Left ventricle myocardium inferior (tissue), 1 donor: Measurements from ENCODE around the gene FAM3A. TPM values are rescaled to one million over a fixed set of nuclear protein-coding genes. Genes with fewer than 3 reads are reported as not detected.

Experiments
- DNase-seq: peaks from one replicate; pipeline ENCODE4 v3.0.0-alpha.2; 2020
- H3K27ac ChIP-seq: fragments of 200-600 bp; replicated peaks from 2 replicates; pipeline ENCODE4 v1.8.0; 2021
- H3K27me3 ChIP-seq: fragments of 200-600 bp; 2 replicates; pipeline ENCODE4 v1.8.0; 2021; ENCODE audit warnings: low read depth
- H3K36me3 ChIP-seq: fragments of 200-600 bp; 2 replicates; pipeline ENCODE4 v1.8.0; 2021
- H3K4me1 ChIP-seq: fragments of 200-600 bp; 2 replicates; pipeline ENCODE4 v1.8.0; 2021
- H3K4me3 ChIP-seq: fragments of 200-600 bp; 2 replicates; pipeline ENCODE4 v1.8.0; 2021; ENCODE audit warnings: mild to moderate bottlenecking, moderate library complexity
- H3K9me3 ChIP-seq: fragments of 200-600 bp; replicated peaks from 2 replicates; pipeline ENCODE4 v1.8.0; 2021
- intact Hi-C: fragments of 100-400 bp; cut with micrococcal nuclease; formaldehyde crosslinking; loops from one replicate; pipeline ENCODE4 v1.11.0; 2022
- total RNA-seq: library from RNA; stranded (reverse); fragmentation: NEBNext Ultra II Directional; extraction: Animal tissue kit (Norgen Biotek cat#: 25700); gene quantifications from one replicate; pipeline ENCODE4 v1.2.1, GENCODE V29; 2021
- TF ChIP-seq, protein P1 (sequence below): fragments of 200-600 bp; IDR thresholded peaks from 2 replicates; pipeline ENCODE4 v1.8.0; 2021; ENCODE audit warnings: antibody characterized with exemption, mild to moderate bottlenecking, borderline replicate concordance
- donor health status: DM: no; HTN: yes; CAD: no; lungs with severe emphysema.

Gene FAM3A
- total RNA-seq, 1 donor from 2014 or later, result 52.0 TPM

GRCh38 chrX:154515090-154515965 lies 704 bp downstream of the FAM3A start:
- DNase-seq, result no peak
- intact Hi-C loops, result no loop called here
- no peaks in the 10 kb centered on the region for H3K27me3 ChIP-seq
- H3K36me3 ChIP-seq, result no peaks in the 10 kb centered on the region
- peaks cover 22% of the 10 kb centered on the region for H3K4me1 ChIP-seq
- peak overlapping the region; percentile 94 for H3K27ac ChIP-seq
- TF ChIP-seq, protein P1, sequence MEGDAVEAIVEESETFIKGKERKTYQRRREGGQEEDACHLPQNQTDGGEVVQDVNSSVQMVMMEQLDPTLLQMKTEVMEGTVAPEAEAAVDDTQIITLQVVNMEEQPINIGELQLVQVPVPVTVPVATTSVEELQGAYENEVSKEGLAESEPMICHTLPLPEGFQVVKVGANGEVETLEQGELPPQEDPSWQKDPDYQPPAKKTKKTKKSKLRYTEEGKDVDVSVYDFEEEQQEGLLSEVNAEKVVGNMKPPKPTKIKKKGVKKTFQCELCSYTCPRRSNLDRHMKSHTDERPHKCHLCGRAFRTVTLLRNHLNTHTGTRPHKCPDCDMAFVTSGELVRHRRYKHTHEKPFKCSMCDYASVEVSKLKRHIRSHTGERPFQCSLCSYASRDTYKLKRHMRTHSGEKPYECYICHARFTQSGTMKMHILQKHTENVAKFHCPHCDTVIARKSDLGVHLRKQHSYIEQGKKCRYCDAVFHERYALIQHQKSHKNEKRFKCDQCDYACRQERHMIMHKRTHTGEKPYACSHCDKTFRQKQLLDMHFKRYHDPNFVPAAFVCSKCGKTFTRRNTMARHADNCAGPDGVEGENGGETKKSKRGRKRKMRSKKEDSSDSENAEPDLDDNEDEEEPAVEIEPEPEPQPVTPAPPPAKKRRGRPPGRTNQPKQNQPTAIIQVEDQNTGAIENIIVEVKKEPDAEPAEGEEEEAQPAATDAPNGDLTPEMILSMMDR, result no peak
- H3K9me3 ChIP-seq, result no peaks in the 10 kb centered on the region
- peak overlapping the region; percentile 78 for H3K4me3 ChIP-seq

DNA sequence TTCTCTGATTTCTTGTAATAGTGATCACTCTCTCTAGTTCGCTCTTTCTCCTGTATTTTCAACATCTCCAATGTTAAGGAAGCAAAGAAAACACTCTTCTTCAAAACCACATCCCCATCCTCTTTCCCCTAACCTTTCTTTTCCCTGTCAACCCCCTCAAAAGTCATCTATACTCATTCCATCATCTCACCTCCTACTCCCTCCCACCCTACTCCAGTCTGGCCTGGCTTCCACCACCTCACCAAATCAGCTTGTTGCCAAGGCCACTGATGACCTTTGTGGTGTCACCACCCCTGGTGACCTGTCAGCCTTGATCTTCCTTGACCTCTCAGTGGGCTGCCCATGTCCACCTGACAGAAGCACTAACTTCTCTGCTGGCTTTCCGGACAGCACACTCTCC lies 2.3 kb downstream of the FAM3A start:
- H3K4me1 ChIP-seq, result peaks cover 22% of the 10 kb centered on the region
- no peaks in the 10 kb centered on the region for H3K9me3 ChIP-seq
- peaks cover 6% of the 10 kb centered on the region for H3K36me3 ChIP-seq
- H3K27me3 ChIP-seq, result no peaks in the 10 kb centered on the region
- H3K4me3 ChIP-seq, result no peak overlapping the region
- no peak overlapping the region for H3K27ac ChIP-seq
- TF ChIP-seq, protein P1, result no peak
- intact Hi-C loops, result no loop called here
- no peak for DNase-seq

DNA sequence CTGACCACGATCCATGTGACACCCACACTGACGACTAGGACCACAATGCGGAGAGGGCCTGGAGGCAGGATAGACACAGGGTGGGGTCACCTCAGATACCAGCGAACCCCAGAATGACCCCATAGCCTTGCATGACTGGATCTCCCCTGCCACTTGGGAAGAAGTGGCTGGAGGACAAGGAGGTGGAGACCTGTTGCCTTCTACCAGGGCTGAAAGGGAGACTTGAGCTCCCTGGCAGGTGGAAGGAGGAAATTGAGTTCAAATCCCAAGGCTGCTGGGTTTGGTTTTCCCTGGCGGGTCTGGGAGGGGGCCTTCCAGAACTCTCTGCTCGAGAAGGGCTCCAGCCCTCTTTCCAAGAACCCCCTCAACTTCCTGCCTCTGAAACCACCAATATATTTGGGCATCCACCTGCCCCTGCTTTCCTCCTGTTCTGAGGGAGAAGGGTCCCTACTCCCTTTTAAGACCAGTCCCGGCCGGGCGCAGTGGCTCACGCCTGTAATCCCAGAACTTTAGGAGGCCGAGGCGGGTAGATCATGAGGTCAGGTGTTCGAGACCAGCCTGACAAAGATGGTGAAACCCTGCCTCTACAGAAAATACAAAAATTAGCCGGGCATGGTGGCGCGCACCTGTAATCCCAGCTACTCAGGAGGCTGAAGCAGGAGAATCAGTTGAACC lies 3.0 kb downstream of the FAM3A start:
- peaks cover 21% of the 10 kb centered on the region for H3K4me1 ChIP-seq
- TF ChIP-seq, protein P1, result no peak
- intact Hi-C loops, result no loop called here
- H3K36me3 ChIP-seq, result peaks cover 6% of the 10 kb centered on the region
- no peaks in the 10 kb centered on the region for H3K9me3 ChIP-seq
- DNase-seq, result no peak
- H3K27me3 ChIP-seq, result no peaks in the 10 kb centered on the region
- H3K4me3 ChIP-seq, result no peak overlapping the region
- H3K27ac ChIP-seq, result no peak overlapping the region

DNA sequence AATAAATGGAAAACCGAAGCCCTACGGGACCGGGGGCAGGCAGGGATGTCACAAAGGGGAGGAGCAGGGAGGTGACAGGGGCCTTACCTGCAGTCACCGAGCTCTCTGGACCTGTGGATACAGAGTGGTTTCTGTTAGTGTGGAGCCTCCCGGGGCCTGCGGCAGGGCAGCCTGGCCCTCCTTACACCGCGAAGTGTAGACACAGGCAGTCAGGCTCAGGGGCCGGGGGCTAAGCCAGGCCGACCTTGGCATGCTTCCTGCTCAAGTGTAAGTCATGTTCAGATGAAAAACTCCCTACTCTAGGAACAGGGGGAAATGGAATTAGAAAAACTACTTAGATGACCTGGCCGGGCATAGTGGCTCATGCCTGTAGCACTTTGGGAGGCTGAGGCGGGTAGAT lies 4.3 kb downstream of the FAM3A start:
- Histone ChIP-seq H3K36me3 (peaks cover 10% of the 10 kb centered on the region), H3K27me3 (no peaks in the 10 kb centered on the region), H3K9me3 (no peaks in the 10 kb centered on the region), H3K4me3 (no peak overlapping the region), H3K4me1 (peaks cover 9% of the 10 kb centered on the region), H3K27ac (no peak overlapping the region)
- TF ChIP-seq, protein P1, result no peak
- intact Hi-C loops, result no loop called here
- no peak for DNase-seq

DNA sequence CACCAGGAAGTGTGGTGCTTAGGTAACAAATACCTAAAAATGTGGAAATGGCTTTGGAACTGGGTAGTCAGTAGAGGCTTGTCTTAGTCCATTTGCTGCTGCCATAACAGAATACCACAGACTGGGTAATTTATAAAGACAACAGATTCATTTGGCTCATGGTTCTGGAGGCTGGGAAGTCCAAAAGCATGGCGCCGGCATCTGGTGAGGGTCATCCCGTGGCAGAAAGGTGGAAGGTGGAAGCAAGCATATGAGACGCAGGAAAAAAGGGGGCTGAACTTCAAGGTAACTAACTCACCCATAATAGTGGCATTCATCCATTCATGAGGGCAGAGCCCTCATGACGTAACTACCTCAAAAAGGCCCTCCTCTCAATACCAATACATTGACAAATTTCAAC lies 6.6 kb downstream of the FAM3A start:
- TF ChIP-seq, protein P1, result no peak
- no peaks in the 10 kb centered on the region for H3K9me3 ChIP-seq
- H3K4me3 ChIP-seq, result no peak overlapping the region
- no peak overlapping the region for H3K27ac ChIP-seq
- peaks cover 22% of the 10 kb centered on the region for H3K36me3 ChIP-seq
- intact Hi-C loops, result no loop called here
- DNase-seq, result no peak
- H3K27me3 ChIP-seq, result no peaks in the 10 kb centered on the region
- no peaks in the 10 kb centered on the region for H3K4me1 ChIP-seq
